Measurements from ENCODE around the gene BFSP2.
"Not testable (repeated sequence)": the region's sequence is repeated elsewhere in the genome, so short reads cannot be mapped to it uniquely, and the experiment has no call there.

Gene BFSP2

DNA sequence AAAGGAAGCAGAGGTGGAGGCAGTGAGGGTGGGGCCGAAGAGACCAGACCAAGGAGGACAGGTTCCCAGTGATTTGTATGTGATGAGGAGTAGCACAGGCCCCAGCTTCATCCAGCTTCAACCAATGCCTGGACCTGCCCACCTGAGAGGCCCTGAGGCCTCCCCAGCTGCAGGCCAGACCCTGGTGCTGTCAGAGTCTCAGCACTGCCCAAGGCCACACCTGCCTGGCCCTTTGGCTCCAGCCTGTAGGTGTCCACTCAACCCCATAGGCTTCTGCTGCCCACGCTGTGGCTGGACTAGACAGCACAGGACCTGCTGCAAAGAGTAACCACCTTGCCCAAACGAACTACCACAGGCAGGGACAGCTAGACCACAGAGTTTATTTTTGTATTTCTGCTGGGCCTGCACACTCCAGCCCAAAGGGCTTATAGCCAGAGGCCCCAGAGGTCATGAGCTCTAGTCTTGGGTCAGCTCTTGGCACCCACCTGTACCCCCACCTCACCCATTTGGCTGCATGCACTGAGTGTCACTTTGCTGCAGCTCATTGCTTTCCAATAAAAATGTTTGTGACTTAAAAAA lies 91.7 kb downstream of the BFSP2 start:
- TF ChIP-seq, protein P1, sequence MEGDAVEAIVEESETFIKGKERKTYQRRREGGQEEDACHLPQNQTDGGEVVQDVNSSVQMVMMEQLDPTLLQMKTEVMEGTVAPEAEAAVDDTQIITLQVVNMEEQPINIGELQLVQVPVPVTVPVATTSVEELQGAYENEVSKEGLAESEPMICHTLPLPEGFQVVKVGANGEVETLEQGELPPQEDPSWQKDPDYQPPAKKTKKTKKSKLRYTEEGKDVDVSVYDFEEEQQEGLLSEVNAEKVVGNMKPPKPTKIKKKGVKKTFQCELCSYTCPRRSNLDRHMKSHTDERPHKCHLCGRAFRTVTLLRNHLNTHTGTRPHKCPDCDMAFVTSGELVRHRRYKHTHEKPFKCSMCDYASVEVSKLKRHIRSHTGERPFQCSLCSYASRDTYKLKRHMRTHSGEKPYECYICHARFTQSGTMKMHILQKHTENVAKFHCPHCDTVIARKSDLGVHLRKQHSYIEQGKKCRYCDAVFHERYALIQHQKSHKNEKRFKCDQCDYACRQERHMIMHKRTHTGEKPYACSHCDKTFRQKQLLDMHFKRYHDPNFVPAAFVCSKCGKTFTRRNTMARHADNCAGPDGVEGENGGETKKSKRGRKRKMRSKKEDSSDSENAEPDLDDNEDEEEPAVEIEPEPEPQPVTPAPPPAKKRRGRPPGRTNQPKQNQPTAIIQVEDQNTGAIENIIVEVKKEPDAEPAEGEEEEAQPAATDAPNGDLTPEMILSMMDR (IDR thresholded peaks at IDR 0.05; ENCODE audit: insufficient read depth, low read depth, low read length, missing control alignments): no peak
- H3K4me3 ChIP-seq (ENCODE audit: low read depth, low read length): peak overlapping the region; percentile 52
- peak; percentile 44 for DNase-seq (ENCODE audit: low read depth)

DNA sequence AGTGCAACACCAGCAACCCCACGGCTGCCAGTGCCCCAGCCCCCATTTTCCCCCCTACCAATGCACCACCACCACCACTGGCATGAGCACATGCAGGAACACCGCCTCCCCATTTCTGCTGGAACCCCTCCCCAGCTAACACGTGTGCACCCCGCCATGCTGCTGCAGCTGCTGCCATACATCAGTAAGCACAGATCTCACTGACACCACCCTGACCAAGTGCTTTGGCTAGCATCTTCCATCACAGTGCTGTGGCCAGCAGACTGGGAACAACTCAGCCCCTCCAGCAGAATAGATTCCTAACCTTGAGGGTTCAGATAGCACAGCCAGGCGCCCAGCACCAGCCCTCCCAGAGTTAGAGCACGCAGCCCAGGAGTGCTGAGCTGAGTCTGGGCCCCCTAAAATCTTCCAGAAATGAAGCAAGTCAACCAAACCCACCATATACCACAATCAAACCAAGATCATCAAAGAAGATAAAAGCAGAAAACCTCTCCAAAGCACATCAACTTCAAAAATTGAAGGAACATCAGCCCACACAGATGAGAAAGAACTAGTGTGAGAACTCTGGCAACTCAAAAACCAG lies 92.4 kb downstream of the BFSP2 start:
- TF ChIP-seq, protein P1 (IDR thresholded peaks at IDR 0.05; ENCODE audit: insufficient read depth, low read depth, low read length, missing control alignments): no peak
- DNase-seq (ENCODE audit: low read depth): no peak
- no peak overlapping the region for H3K4me3 ChIP-seq (ENCODE audit: low read depth, low read length)

DNA sequence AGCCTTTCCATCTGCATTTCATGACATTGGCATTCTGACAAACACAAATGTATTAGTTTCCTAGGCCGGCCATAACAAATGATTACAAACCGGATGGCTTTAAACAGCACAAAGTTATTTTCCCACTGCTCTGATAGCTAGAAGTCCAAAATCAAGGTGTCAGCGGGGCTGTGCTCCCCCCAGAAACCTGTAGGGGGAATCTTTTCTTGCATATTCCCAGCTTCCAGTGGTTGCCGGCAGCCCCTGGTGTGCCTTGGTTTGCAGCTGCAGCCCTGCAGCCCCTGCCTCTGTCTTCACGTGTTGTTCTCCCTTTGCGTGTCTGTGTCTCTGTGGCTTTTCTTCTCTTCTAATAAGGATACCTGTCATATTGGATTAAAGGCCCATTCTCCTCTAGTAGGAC lies 94.6 kb downstream of the BFSP2 start:
- TF ChIP-seq, protein P1 (IDR thresholded peaks at IDR 0.05; ENCODE audit: insufficient read depth, low read depth, low read length, missing control alignments): no peak
- no peak for DNase-seq (ENCODE audit: low read depth)
- H3K4me3 ChIP-seq (ENCODE audit: low read depth, low read length): no peak overlapping the region

DNA sequence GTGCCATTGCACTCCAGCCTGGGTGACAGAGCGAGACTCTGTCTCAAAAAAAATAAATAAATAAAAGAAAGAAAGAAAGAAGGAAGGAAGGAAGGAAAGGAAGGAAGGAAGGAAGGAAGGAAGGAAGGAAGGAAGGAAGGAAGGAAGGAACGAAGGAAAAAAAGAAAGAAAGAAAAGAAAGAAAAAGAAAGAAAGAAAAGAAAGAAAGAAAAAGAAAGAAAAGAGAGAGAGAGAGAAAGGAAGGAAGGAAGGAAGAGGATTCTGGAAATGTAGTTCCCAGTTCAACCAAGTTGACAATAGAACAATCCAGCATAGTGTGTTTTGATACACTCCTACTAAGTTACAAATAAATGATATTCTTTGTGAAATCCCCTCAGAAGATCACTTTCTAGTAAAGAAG lies 102.7 kb downstream of the BFSP2 start:
- not testable (repeated sequence) for H3K4me3 ChIP-seq (ENCODE audit: low read depth, low read length); DNase-seq (ENCODE audit: low read depth)

DNA sequence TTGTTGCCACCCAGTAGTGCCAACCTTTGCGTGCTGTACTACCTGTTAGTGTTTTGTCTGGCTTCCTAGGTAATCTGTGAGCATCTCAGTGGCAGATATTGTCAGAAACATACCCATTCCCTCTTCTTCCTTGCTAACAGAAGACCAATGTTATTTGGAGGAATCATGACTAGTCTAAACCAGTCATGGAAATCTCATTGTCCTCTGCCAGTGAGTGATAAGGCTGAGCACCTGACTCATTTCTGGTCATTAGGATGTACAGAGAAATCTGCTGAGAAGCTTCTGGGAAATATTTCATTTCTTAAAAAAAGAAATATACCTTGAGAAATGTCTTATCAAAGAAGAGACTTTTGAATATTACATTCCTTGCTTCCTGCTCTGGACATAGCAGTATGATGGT lies 103.6 kb downstream of the BFSP2 start:
- TF ChIP-seq, protein P1 (IDR thresholded peaks at IDR 0.05; ENCODE audit: insufficient read depth, low read depth, low read length, missing control alignments): no peak
- no peak for DNase-seq (ENCODE audit: low read depth)
- no peak overlapping the region for H3K4me3 ChIP-seq (ENCODE audit: low read depth, low read length)

DNA sequence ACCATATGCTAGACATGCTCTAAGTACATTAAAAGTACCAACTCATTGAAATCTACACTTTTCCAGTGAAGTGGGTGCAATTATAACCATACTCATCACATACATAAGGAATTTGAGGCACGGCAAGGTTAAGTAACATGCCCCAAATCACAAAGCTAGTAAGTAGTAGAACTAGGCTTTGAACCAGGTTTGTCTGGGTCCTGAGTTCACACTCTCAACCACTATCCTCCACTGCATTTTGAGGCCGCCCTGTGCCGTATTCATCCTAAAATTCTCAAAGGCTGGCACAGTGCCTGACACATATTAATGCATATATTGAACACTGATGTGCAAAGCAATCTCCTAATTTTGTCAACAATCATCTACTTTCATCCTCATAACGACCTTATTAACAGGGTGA lies 104.9 kb downstream of the BFSP2 start:
- no peak overlapping the region for H3K4me3 ChIP-seq (ENCODE audit: low read depth, low read length)
- TF ChIP-seq, protein P1 (IDR thresholded peaks at IDR 0.05; ENCODE audit: insufficient read depth, low read depth, low read length, missing control alignments): no peak
- DNase-seq (ENCODE audit: low read depth): no peak

DNA sequence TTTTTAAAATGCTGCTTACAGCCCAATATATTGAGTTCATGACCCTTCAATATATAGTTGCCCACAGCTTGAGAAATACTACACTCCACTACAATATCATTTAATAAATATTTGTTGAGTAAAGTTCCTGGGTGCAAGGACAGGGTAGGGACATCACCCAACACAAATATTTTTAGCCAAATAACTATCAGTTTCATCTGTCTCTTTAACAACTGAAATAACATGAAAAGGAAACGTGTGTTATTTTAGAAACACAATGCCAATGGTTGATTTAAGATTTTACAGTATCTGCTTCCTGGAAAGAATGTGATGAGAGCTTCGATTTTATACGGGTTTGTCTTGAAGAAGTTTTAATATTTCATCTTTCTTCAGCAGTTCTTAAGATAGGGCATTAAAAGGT lies 106.0 kb downstream of the BFSP2 start:
- TF ChIP-seq, protein P1 (IDR thresholded peaks at IDR 0.05; ENCODE audit: insufficient read depth, low read depth, low read length, missing control alignments): no peak
- DNase-seq (ENCODE audit: low read depth): peak; percentile 23
- peak overlapping the region; percentile 60 for H3K4me3 ChIP-seq (ENCODE audit: low read depth, low read length)
